NCI-H2171 (cell line): ENCODE data around the gene SLC6A18.

Source experiments
- DNase-seq: peaks from one replicate; lab custom pipeline; 2025; lab: John Stamatoyannopoulos, UW

The SLC6A18 gene

DNA sequence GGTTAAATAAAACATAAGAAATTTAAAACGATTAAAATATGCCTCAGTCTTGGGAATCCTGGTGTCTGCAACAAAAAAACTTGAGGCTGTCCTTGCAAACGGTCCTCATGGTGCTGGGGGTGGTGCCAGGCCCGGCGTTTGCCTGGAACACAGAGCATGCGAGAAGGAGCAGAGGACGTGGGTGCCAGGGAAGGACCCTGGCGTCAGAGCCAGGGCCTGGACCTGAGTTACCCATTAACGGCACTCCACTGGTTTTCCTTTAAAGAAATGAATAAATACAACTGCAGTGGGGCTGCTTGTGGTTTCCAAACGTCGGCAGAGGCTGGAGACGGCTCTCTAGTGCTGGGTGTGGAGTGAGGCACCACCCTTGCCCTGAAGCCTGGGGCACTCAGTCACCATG lies at the start of gene SLC6A18:
TSS of gene SLC6A18 (plus strand) at position 301 of the 400 bp plus-strand sequence. CDS start at position 398, 97 bp downstream.
- no peak for DNase-seq

- no peak for DNase-seq
Observed at GRCh38 chr5:1175801-1176472, 49.2 kb upstream of the SLC6A18 start.

DNA sequence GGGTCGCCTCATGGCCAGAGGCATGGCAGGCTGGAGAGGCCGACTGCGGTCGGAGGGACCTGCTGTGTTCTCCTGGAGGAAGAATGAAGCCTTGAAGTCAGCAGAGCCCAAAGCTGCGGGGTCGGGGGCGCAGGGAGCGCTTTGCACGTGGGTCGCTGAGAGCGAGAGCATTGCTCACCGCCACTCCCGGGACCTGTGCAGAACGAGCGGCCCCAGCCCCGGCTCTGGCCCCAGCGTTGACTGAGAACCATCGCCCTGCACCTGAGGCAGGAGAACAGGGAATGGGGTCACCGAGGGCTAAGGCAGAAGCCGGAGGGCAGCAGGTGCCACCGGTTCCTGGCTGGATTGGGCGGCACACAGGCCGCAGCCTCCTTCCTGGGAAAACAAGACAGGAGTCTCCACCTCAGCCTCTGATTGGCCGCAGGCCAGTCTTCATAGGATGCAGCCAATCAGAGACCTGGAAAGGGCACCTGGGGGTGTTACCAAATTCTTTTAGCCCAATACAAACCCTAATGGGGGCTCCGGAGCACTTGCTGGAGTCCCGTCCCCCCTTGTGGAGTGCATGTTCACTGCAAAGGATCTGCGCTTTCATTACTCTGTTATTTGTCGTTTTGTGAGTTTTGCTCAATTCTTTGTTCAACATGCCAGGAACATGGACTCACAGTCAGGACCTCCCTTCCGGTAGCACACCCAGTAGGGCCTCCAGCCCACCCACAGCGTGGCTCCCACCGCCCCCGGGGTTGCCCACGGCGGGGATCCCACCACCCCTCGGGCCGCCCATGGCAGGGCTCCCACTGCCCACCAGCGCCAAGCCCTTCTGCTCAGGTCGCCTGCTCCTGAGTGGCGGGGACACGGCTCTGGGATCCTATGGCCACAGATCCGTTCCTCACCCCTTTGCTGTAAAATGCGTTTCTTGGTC lies 48.4 kb upstream of the SLC6A18 start:
- DNase-seq, result no peak

- no peak for DNase-seq
Observed at GRCh38 chr5:1177826-1178528, 47.2 kb upstream of the SLC6A18 start.

DNA sequence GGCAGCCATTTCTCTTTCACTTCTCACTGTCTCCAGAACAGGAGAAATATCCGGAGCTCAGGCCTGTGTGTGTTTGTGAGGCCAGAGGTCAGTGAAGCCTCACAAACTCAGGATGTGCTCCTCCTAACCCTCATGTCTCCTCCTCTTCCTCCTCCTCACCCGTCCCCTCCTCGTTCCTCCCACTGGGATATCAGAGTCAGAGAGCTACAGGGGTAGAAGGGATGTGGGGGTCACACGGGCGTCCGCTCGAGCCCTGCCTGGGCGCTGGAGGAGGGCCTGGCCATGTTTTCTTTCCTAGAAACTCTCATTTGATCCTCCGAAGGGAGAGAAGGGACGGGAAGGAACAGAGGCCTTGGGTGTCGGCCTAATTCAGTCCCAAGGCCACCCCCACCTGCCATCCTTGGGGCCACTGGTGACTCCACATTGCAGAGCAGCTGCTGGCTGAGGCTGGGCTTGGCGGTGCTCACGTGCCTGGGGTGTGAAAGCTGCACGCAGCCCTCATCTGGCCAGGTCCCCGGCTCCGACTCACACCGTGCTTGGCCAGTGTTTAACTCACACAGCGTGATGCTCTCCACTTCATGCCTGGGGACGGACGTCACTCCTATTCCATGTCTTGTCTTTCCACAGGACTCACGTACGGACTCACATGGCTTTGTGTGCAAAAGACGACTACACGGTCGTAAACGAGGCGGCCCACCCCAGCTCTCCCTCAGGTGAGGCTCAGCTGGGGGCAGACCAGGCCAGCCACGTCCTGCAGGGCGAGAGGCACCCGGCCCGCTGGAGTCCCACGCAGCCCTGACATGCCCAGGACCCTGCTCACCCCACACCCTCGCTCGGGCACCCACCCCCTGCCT lies 46.4 kb upstream of the SLC6A18 start:
- no peak for DNase-seq

DNA sequence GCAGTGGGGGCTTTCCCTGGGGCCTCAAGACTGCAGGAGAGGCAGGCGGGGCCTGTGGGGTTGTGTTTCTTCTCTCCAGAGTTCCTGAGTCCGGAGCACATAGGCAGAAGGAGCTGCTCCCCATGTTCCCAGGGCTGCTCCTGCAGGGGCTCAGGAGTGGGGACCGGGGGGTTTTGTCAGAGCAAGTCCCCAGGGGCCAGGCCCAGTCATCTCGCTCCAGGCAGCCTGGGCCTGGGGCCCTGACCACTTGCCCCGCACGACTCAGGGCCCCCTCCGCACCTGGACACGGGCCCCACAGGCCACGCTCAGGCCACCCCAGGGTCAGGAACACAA lies 45.8 kb upstream of the SLC6A18 start:
- DNase-seq, result no peak

DNA sequence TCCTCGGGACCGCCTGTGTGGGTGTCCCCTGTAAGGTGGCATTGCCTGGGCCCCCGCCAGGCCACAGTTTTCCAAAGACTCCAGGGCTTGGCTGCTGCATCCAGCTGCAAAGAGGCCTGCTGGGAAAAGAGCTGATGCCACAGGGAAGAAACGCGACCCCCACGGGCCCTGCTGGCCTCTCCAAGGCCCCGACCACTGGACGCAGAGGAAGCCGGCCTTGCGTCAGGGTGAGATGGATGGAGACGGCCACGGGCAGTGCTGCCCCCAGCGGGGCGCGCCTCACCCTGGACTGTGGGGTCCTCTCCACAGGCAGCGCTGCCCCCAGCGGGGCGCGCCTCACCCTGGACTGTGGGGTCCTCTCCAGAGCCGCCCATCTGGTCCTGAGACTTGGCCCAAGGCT lies 45.1 kb upstream of the SLC6A18 start:
- DNase-seq, result no peak

GRCh38 chr5:1180841-1181271 lies 44.3 kb upstream of the SLC6A18 start:
- DNase-seq, result no peak

DNA sequence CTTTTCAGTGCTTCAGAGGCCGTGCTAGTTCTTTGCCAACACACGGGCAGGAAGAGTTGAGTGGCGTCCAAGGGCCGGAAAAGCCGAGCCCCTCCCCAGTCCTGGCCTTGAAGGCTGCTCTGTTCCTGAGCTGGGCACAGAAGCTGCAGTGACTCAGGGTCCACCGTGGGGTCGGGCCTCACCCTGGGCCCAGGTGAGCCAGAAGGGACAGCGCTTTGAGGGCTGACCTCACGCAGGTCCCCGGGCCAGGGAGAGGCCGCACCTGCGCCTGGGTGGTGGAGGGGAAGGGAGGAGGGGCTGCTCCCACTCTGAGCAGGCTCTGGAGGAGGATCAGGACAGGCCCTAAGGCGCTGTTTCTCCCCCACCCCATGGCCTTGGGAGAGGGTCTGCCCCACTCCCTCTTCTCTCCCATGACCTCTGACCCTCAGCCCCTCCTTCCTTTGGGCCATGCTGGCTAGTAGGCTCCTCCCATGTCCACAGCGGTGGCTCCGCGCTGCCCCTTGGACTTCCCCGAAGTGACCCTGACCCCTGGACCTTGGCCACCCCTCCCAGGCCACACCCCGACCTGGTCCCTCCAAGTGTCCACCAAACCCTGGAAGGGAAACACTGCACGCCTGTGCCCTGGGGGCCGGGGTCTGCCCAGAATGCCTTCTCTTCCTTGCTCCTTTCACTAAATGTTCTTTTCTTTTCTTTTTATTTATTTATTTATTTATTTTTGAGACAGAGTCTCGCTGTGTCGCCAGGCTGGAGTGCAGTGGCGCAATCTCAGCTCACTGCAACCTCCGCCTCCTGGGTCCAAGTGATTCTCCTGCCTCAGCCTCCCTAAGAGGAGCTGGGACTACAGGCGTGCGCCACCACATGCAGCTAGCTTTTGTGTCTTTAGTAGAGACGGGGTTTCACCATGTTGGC lies 43.5 kb upstream of the SLC6A18 start:
- no peak for DNase-seq

GRCh38 chr5:1182360-1182632 lies 42.9 kb upstream of the SLC6A18 start:
- DNase-seq, result no peak

GRCh38 chr5:1182633-1183423 lies 42.4 kb upstream of the SLC6A18 start:
- DNase-seq, result no peak

- no peak for DNase-seq
Observed at GRCh38 chr5:1183424-1184162, 41.6 kb upstream of the SLC6A18 start.

DNA sequence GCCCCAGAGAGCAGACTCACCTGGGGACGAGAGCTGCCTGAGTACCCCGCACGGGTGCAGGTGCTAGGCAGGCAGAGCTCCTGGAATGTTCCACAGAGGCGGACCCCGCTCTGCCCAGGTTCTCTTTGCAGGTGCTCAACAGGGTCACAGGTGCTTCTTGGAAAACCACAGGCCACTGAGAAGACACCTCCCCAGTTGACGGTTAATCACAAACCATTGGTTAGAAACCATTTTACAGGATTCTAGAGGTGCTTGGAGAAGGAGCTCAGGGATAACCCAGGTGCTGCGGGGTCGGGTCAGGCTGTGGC lies 41.1 kb upstream of the SLC6A18 start:
- DNase-seq, result no peak

GRCh38 chr5:1184481-1184880 lies 40.7 kb upstream of the SLC6A18 start:
- no peak for DNase-seq

DNA sequence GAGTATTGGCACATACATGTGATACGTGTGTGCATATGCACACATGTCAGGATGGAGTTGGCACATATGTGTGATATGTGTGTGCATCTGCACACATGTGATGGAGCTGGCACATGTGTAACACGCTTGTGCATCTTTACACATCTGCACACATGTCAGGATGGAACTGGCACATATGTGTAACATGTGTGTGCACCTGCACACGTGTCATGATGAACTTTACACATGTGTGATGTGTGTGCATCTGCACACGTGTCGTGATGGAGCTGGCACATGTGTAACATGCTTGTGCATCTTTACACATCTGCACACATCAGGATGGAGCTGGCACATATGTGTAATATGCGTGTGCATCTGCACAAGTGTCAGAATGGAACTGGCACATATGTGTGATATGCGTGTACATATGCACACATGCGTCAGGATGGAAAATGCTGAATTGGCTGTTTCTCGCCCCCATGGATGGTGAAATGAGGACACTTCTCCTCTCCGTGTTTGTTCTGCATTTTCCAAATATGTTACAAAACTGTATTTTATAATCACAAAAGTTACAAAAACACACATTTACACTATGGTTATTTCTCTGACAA lies 40.0 kb upstream of the SLC6A18 start:
- no peak for DNase-seq

GRCh38 chr5:1185629-1186350 lies 39.4 kb upstream of the SLC6A18 start:
- no peak for DNase-seq

- no peak for DNase-seq
Observed at GRCh38 chr5:1186351-1187233, 38.6 kb upstream of the SLC6A18 start.
